A549 (cell line): Measurements from ENCODE around the gene NIM1K. TPM values are rescaled to one million over a fixed set of nuclear protein-coding genes. Genes with fewer than 3 reads are reported as not detected.

ENCODE experiments used
- ATAC-seq, 2 experiments: fragments of 200-7000 bp in 1 of 2; fragments of >200 bp in 1 of 2; cut with Nextera tagmentation in 1 of 2; cut with Tn5 transposase in 1 of 2; 3 replicates each; pipeline versions ENCODE4 v1.8.0 to v1.9.1; 2018 to 2020; ENCODE audit warnings: mild to moderate bottlenecking in 1 of 2, moderate library complexity in 1 of 2
- CTCF ChIA-PET: fragments of 300-600 bp; sonication (Branson Sonifier 250); formaldehyde crosslinking; extraction: SDS; loops from one replicate; lab custom pipeline; 2021; ENCODE audit warnings: antibody characterized with exemption, inconsistent platforms; lab: Yijun Ruan, JAX
- POLR2A ChIA-PET: fragments of 350-600 bp; formaldehyde crosslinking; extraction: SDS; loops from one replicate; lab custom pipeline; 2021; ENCODE audit warnings: antibody characterized with exemption, inconsistent platforms; lab: Yijun Ruan, JAX
- DNase-seq, 2 experiments: peaks; one replicate each; pipeline versions ENCODE4 v3.0.0 to v3.0.0-alpha.2; 2011 to 2016; ENCODE audit warnings: low read depth in 1 of 2, low spot score in 1 of 2
- FAIRE-seq: peaks from 2 replicates; lab custom pipeline; 2011; peaks lifted over from hg19 to GRCh38; lab: Jason Lieb, UNC
- H3K27ac ChIP-seq, 2 experiments: fragments of >200 bp; sonication (Bioruptor Twin); formaldehyde crosslinking; 3 replicates each; pipeline ENCODE4 v1.5.1; 2016 to 2017
- H3K4me1 ChIP-seq: fragments of >200 bp; sonication (Bioruptor Twin); formaldehyde crosslinking; 3 replicates; pipeline ENCODE4 v1.6.1; 2016
- H3K4me2 ChIP-seq: fragments of >200 bp; sonication (Bioruptor Twin); formaldehyde crosslinking; 3 replicates; pipeline ENCODE4 v1.6.1; 2016
- H3K4me3 ChIP-seq: fragments of >200 bp; sonication (Bioruptor Twin); formaldehyde crosslinking; 3 replicates; pipeline ENCODE4 v1.5.1; 2016
- H3K9me3 ChIP-seq: fragments of >200 bp; sonication (Bioruptor Twin); formaldehyde crosslinking; 3 replicates; pipeline ENCODE4 v1.6.1; 2016
- CBX2 ChIP-seq: fragments of 200-600 bp; sonication (generic); IDR thresholded peaks from 2 replicates; pipeline ENCODE4 v1.6.1; 2016; ENCODE audit warnings: low read depth, mild to moderate bottlenecking, borderline replicate concordance
- CEBPB ChIP-seq, 2 experiments: fragments of >200 bp in 1 of 2; sonication (Bioruptor Twin) in 1 of 2; formaldehyde crosslinking in 1 of 2; IDR thresholded peaks; 2 replicates each; pipeline ENCODE4 v1.6.1; 2012 to 2016
- CHD2 ChIP-seq: fragments of 150-350 bp; IDR thresholded peaks from 2 replicates; pipeline ENCODE4 v1.6.1; 2014; ENCODE audit warnings: low read length; ENCODE audit not compliant: partially characterized antibody
- CHD4 ChIP-seq: fragments of 200-600 bp; sonication (generic); IDR thresholded peaks from 2 replicates; pipeline ENCODE4 v1.6.1; 2016; ENCODE audit warnings: antibody characterized with exemption, mild to moderate bottlenecking, borderline replicate concordance
- E2F6 ChIP-seq: IDR thresholded peaks from 2 replicates; pipeline ENCODE4 v1.6.1; 2012; ENCODE audit warnings: low read depth, borderline replicate concordance
- EP300 ChIP-seq, 2 experiments: fragments of >200 bp; sonication (Bioruptor Twin); formaldehyde crosslinking; IDR thresholded peaks; 2 replicates in 1 of 2; 3 replicates in 1 of 2; pipeline ENCODE4 v1.6.1; 2016 to 2017
- FOSL2 ChIP-seq, 2 experiments: fragments of 450-650 bp in 1 of 2; fragments of >200 bp in 1 of 2; sonication (Bioruptor Twin) in 1 of 2; formaldehyde crosslinking; IDR thresholded peaks; 2 replicates each; pipeline versions ENCODE4 v1.5.0 to v1.6.1; 2016 to 2020; ENCODE audit warnings: mild to moderate bottlenecking in 1 of 2, moderate library complexity in 1 of 2
- FOXS1 ChIP-seq: fragments of 250-450 bp; sonication (Bioruptor Pico); IDR thresholded peaks from 2 replicates; pipeline ENCODE4 v1.5.0; 2020; ENCODE audit warnings: mild to moderate bottlenecking, moderate library complexity
- HOXA7 ChIP-seq: fragments of 250-450 bp; sonication (Bioruptor Pico); IDR thresholded peaks from 2 replicates; pipeline ENCODE4 v1.5.0; 2020; ENCODE audit warnings: mild to moderate bottlenecking, moderate library complexity
- HOXB5 ChIP-seq: fragments of 250-450 bp; sonication (Bioruptor Pico); IDR thresholded peaks from 2 replicates; pipeline ENCODE4 v1.5.0; 2020; ENCODE audit warnings: mild to moderate bottlenecking, moderate library complexity
- MAFK ChIP-seq: fragments of 450-650 bp; IDR thresholded peaks from 2 replicates; pipeline ENCODE4 v1.6.1; 2014; ENCODE audit not compliant: partially characterized antibody
- MAZ ChIP-seq: fragments of 150-350 bp; IDR thresholded peaks from 2 replicates; pipeline ENCODE4 v1.6.1; 2014; ENCODE audit warnings: antibody characterized with exemption, low read depth, low read length, borderline replicate concordance
- RAD21 ChIP-seq, 2 experiments: fragments of >200 bp in 1 of 2; sonication (Bioruptor Twin) in 1 of 2; formaldehyde crosslinking in 1 of 2; IDR thresholded peaks in 1 of 2; conservative IDR thresholded peaks in 1 of 2; 2 replicates in 1 of 2; 3 replicates in 1 of 2; pipeline ENCODE4 v1.6.1; 2012 to 2018; ENCODE audit warnings: inconsistent platforms in 1 of 2
- RARB ChIP-seq: fragments of 250-450 bp; sonication (Bioruptor Pico); IDR thresholded peaks from 2 replicates; pipeline ENCODE4 v1.8.0; 2021; ENCODE audit warnings: mild to moderate bottlenecking, moderate library complexity
- RCOR1 ChIP-seq: fragments of 150-350 bp; IDR thresholded peaks from 2 replicates; pipeline ENCODE4 v1.6.1; 2014; ENCODE audit warnings: antibody characterized with exemption, low read length, low read depth
- REST ChIP-seq: fragments of 200-600 bp; sonication (generic); IDR thresholded peaks from 2 replicates; pipeline ENCODE4 v1.6.1; 2016; ENCODE audit warnings: antibody characterized with exemption, mild to moderate bottlenecking, moderate library complexity
- RNF2 ChIP-seq: fragments of 200-600 bp; sonication (generic); IDR thresholded peaks from 2 replicates; pipeline ENCODE4 v1.6.1; 2016; ENCODE audit warnings: low read depth, mild to moderate bottlenecking, antibody characterized with exemption, moderate library complexity, borderline replicate concordance
- SMC3 ChIP-seq: fragments of >200 bp; sonication (Bioruptor Twin); formaldehyde crosslinking; IDR thresholded peaks from 3 replicates; pipeline ENCODE4 v1.6.1; 2018; ENCODE audit warnings: inconsistent platforms
- SREBF2 ChIP-seq: fragments of 450-650 bp; IDR thresholded peaks from 2 replicates; pipeline ENCODE4 v1.6.1; 2014; ENCODE audit warnings: mild to moderate bottlenecking, moderate library complexity
- TP53 ChIP-seq: fragments of 250-450 bp; sonication (Bioruptor Pico); IDR thresholded peaks from 2 replicates; pipeline ENCODE4 v1.5.0; 2021; ENCODE audit warnings: mild to moderate bottlenecking, moderate library complexity
- ZC3H11A ChIP-seq: fragments of 450-650 bp; IDR thresholded peaks from 2 replicates; pipeline ENCODE4 v1.6.1; 2014; ENCODE audit warnings: antibody characterized with exemption, mild to moderate bottlenecking
- WGBS: methylation state at CpG from one replicate; pipeline ENCODE4 v1.1.6; 2017; ENCODE audit errors: missing lambda C conversion rate; 5-methylcytosine and 5-hydroxymethylcytosine counted together
- polyA plus RNA-seq, 4 experiments: library from polyadenylated mRNA; depleted of rRNA in 3 of 4; stranded (reverse); fragments of >200 nt; fragmentation: RNase III in 1 of 4; extraction: RNeasy Plus Mini Kit Qiagen cat#74134 plus additional on column Dnase treatment in 1 of 4; gene quantifications; 2 replicates in 3 of 4; 3 replicates in 1 of 4; pipeline ENCODE4 v1.2.3, GENCODE V29; 2011 to 2017
- TF ChIP-seq, protein P1 (sequence below): fragments of >200 bp; sonication (Bioruptor Twin); formaldehyde crosslinking; IDR thresholded peaks from 3 replicates; pipeline ENCODE4 v1.5.1; 2016
- TF ChIP-seq, protein P2 (sequence below): fragments of 250-450 bp; sonication (Bioruptor Pico); IDR thresholded peaks from 2 replicates; pipeline ENCODE4 v1.5.0; 2020; ENCODE audit warnings: low read depth, mild to moderate bottlenecking, moderate library complexity

NIM1K gene
- polyA plus RNA-seq, 2 of the 4 experiments (the other 2 are of a cell fraction), result 0.06 to 0.23 TPM

GRCh38 chr5:43313854-43314457 is 121.9 kb downstream of the NIM1K start:
- peaks cover 52% of the 10 kb centered on the region for H3K4me1 ChIP-seq

DNA sequence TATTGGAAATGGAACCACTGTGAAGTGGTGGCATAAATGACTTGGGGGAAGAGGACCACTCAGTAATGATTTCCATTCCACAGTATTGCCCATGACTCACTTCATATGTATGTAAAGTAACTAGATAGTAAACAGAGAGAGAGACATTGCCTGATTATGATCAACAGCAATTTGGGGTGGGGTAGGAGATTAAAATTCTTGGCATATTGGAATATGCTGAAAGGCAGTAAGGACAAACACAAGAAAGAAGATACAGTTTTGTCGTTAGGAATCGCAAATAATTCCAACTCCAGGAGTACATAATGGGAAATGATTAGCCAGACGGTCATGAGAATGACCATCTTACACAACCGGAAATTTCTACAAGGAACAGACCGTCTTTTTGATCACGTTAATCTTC is 122.7 kb downstream of the NIM1K start:
- ChIA-PET POLR2A (interaction anchor here (1.2 to 3.0 kb wide), 2 partner anchors 170 to 193 kb away, joined by 3 to 29 read pairs; partner anchors contain the start of gene TMEM267), CTCF (interaction anchor here (1.0 to 3.8 kb wide), 4 partner anchors 74 to 406 kb away, joined by 3 to 32 read pairs (median 7); partner anchors contain the start of gene TMEM267)
- WGBS, result 3% methylated on average over 6 of the region's 6 CpGs
- H3K4me1 ChIP-seq, result peaks cover 46% of the 10 kb centered on the region
- FAIRE-seq (no peak), DNase-seq (peak in 1 of 2 experiments; percentile 86), ATAC-seq (peak in 1 of 2 experiments; percentile 20; a peak in 3 of 6 replicates)
- H3K4me3 ChIP-seq, result peak overlapping the region; percentile 30; the same call in 1 of the 3 replicates
- H3K27ac ChIP-seq, result peak overlapping the region; percentile 81
- H3K9me3 ChIP-seq, result no peaks in the 10 kb centered on the region
- peak overlapping the region; percentile 90 for H3K4me2 ChIP-seq
- TF ChIP-seq SREBF2, result no peak
- TF ChIP-seq FOSL2 (IDR thresholded peaks at IDR 0.05), result no peak
- peak; percentile 94 for TF ChIP-seq FOSL2 (CRISPR knock-in tag; IDR thresholded peaks at IDR 0.05)
- no peak for TF ChIP-seq RARB (CRISPR knock-in tag)
- TF ChIP-seq, protein P1, sequence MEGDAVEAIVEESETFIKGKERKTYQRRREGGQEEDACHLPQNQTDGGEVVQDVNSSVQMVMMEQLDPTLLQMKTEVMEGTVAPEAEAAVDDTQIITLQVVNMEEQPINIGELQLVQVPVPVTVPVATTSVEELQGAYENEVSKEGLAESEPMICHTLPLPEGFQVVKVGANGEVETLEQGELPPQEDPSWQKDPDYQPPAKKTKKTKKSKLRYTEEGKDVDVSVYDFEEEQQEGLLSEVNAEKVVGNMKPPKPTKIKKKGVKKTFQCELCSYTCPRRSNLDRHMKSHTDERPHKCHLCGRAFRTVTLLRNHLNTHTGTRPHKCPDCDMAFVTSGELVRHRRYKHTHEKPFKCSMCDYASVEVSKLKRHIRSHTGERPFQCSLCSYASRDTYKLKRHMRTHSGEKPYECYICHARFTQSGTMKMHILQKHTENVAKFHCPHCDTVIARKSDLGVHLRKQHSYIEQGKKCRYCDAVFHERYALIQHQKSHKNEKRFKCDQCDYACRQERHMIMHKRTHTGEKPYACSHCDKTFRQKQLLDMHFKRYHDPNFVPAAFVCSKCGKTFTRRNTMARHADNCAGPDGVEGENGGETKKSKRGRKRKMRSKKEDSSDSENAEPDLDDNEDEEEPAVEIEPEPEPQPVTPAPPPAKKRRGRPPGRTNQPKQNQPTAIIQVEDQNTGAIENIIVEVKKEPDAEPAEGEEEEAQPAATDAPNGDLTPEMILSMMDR, result no peak
- peak; percentile 29 for TF ChIP-seq MAFK
- TF ChIP-seq EP300 (IDR thresholded peaks at IDR 0.05), result peak in 1 of 2 experiments; percentile 36; a peak in 1 of 5 replicates
- peak; percentile 37; the same call in 1 of the 2 replicates for TF ChIP-seq FOXS1 (CRISPR knock-in tag)
- no peak for TF ChIP-seq RCOR1
- TF ChIP-seq CEBPB (IDR thresholded peaks at IDR 0.05), result peak in 1 of 2 experiments; percentile 82; a peak in 2 of 4 replicates
- no peak for TF ChIP-seq CHD2
- no peak for TF ChIP-seq MAZ

More at GRCh38 chr5:43313854-43314457, 121.9 kb downstream of the NIM1K start:
- peak in 1 of 2 experiments; percentile 66 for DNase-seq
- H3K4me2 ChIP-seq, result peak overlapping the region; percentile 90
- 2% methylated on average over 8 of the region's 8 CpGs for WGBS
- peak overlapping the region; percentile 81 for H3K27ac ChIP-seq
- TF ChIP-seq, protein P2, sequence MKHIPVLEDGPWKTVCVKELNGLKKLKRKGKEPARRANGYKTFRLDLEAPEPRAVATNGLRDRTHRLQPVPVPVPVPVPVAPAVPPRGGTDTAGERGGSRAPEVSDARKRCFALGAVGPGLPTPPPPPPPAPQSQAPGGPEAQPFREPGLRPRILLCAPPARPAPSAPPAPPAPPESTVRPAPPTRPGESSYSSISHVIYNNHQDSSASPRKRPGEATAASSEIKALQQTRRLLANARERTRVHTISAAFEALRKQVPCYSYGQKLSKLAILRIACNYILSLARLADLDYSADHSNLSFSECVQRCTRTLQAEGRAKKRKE (CRISPR knock-in tag), result no peak
- TF ChIP-seq HOXB5 (CRISPR knock-in tag) (no peak), TP53 (no peak), SMC3 (no peak), CHD4 (no peak), RNF2 (no peak), HOXA7 (CRISPR knock-in tag) (no peak), RAD21 (conservative IDR thresholded peaks at IDR 0.05 in 1 of 2, IDR thresholded peaks at IDR 0.05 in 1 of 2) (no peak), EP300 (IDR thresholded peaks at IDR 0.05) (no peak), E2F6 (no peak), REST (no peak; the same call in 1 of the 2 replicates), CBX2 (no peak), ZC3H11A (no peak), SREBF2 (no peak)
- TF ChIP-seq, all 56 proteins: peak for 0
- peak overlapping the region; percentile 46 for H3K4me3 ChIP-seq
- POLR2A ChIA-PET, result interaction anchor here (0.6 to 3.0 kb wide), 9 partner anchors 13 to 395 kb away, joined by 3 to 29 read pairs (median 3); partner anchors contain the start of genes C5orf34, TMEM267 and ZNF131
- ATAC-seq (peak; percentile 0 to 14; a peak in 2 of 6 replicates), FAIRE-seq (no peak)
- CTCF ChIA-PET, result interaction anchor here (0.5 to 3.8 kb wide), 8 partner anchors 11 to 1100 kb away, joined by 3 to 32 read pairs (median 5); partner anchors contain the start of genes TMEM267 and ZNF131
- no peaks in the 10 kb centered on the region for H3K9me3 ChIP-seq
